WTC11 (cell line): ENCODE results near the gene STK39.

Experiments used
- FOXJ3 ChIP-seq: sonication (generic); formaldehyde crosslinking; IDR thresholded peaks from 2 replicates; pipeline ENCODE4 v1.9.0; 2021; ENCODE audit warnings: missing genetic modification reagents, mild to moderate bottlenecking, borderline replicate concordance
- HMGXB4 ChIP-seq: sonication (generic); formaldehyde crosslinking; IDR thresholded peaks from 2 replicates; pipeline ENCODE4 v1.8.1; 2023; ENCODE audit warnings: mild to moderate bottlenecking, moderate library complexity, missing genetic modification reagents
- IRF1 ChIP-seq: sonication (generic); formaldehyde crosslinking; IDR thresholded peaks from 2 replicates; pipeline ENCODE4 v1.8.0; 2023; ENCODE audit warnings: missing genetic modification reagents
- JUN ChIP-seq: sonication (generic); formaldehyde crosslinking; IDR thresholded peaks from 2 replicates; pipeline ENCODE4 v1.8.0; 2023; ENCODE audit warnings: mild to moderate bottlenecking, missing genetic modification reagents
- NR3C1 ChIP-seq: sonication (generic); formaldehyde crosslinking; conservative IDR thresholded peaks from 2 replicates; pipeline ENCODE4 v1.8.1; 2023; ENCODE audit warnings: low read depth, mild to moderate bottlenecking, missing genetic modification reagents
- SP1 ChIP-seq: sonication (generic); formaldehyde crosslinking; conservative IDR thresholded peaks from 2 replicates; pipeline ENCODE4 v1.8.1; 2022; ENCODE audit warnings: missing genetic modification reagents
- USF1 ChIP-seq: sonication (generic); formaldehyde crosslinking; IDR thresholded peaks from 2 replicates; pipeline ENCODE4 v1.8.0; 2022; ENCODE audit warnings: mild to moderate bottlenecking, missing genetic modification reagents
- ZNF219 ChIP-seq: sonication (generic); formaldehyde crosslinking; IDR thresholded peaks from 2 replicates; pipeline ENCODE4 v1.8.0; 2023; ENCODE audit warnings: missing genetic modification reagents, mild to moderate bottlenecking, borderline replicate concordance
- TF ChIP-seq, protein P1 (sequence below): fragments of 200-600 bp; IDR thresholded peaks from 2 replicates; pipeline ENCODE4 v1.8.0; 2022; ENCODE audit warnings: antibody characterized with exemption

GRCh38 chr2:168138374-168138773, 109.0 kb downstream of the STK39 start:
- TF ChIP-seq, protein P1, sequence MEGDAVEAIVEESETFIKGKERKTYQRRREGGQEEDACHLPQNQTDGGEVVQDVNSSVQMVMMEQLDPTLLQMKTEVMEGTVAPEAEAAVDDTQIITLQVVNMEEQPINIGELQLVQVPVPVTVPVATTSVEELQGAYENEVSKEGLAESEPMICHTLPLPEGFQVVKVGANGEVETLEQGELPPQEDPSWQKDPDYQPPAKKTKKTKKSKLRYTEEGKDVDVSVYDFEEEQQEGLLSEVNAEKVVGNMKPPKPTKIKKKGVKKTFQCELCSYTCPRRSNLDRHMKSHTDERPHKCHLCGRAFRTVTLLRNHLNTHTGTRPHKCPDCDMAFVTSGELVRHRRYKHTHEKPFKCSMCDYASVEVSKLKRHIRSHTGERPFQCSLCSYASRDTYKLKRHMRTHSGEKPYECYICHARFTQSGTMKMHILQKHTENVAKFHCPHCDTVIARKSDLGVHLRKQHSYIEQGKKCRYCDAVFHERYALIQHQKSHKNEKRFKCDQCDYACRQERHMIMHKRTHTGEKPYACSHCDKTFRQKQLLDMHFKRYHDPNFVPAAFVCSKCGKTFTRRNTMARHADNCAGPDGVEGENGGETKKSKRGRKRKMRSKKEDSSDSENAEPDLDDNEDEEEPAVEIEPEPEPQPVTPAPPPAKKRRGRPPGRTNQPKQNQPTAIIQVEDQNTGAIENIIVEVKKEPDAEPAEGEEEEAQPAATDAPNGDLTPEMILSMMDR = no peak
- TF ChIP-seq USF1 (CRISPR knock-in tag) (no peak), ZNF219 (CRISPR knock-in tag) (no peak), SP1 (CRISPR knock-in tag) (no peak), FOXJ3 (CRISPR knock-in tag) (no peak), JUN (no peak), IRF1 (CRISPR knock-in tag) (no peak), NR3C1 (CRISPR knock-in tag) (no peak), HMGXB4 (CRISPR knock-in tag) (no peak)
